ENCODE results near the gene GAD1.

DNA sequence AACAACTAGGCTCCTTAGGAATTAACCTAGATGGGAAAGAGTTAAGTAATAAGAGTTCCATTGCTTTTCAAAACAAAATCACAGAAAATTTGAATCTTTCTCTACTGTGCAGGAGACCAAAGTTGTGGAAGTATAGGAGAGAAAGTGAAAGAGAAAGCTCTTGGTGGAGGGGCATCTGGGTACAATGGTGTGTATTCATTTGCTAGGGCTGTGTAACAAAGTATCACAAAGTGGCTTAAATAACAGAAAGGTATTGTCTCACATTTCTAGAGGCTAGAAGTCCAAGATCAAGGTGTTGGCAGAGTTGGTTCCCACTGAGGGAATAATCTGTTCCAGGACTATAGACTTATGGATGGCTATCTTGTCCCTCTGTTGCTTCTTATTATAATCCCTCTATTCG, 61.8 kb downstream of the GAD1 start:
- TF ChIP-seq, protein P1, sequence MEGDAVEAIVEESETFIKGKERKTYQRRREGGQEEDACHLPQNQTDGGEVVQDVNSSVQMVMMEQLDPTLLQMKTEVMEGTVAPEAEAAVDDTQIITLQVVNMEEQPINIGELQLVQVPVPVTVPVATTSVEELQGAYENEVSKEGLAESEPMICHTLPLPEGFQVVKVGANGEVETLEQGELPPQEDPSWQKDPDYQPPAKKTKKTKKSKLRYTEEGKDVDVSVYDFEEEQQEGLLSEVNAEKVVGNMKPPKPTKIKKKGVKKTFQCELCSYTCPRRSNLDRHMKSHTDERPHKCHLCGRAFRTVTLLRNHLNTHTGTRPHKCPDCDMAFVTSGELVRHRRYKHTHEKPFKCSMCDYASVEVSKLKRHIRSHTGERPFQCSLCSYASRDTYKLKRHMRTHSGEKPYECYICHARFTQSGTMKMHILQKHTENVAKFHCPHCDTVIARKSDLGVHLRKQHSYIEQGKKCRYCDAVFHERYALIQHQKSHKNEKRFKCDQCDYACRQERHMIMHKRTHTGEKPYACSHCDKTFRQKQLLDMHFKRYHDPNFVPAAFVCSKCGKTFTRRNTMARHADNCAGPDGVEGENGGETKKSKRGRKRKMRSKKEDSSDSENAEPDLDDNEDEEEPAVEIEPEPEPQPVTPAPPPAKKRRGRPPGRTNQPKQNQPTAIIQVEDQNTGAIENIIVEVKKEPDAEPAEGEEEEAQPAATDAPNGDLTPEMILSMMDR (IDR thresholded peaks at IDR 0.05; ENCODE audit: low read length): no peak
- no peak for TF ChIP-seq EZH2 (optimal IDR thresholded peaks at IDR 0.05; ENCODE audit: low read depth, low read length)
- TF ChIP-seq EZH2phosphoT487 (IDR thresholded peaks at IDR 0.05; ENCODE audit: low read length): no peak

All from MM.1S (cell line).